Muscle of back (tissue), 10 donors: Measurements from ENCODE around the gene GSS. TPM values are rescaled to one million over a fixed set of nuclear protein-coding genes. Genes with fewer than 3 reads are reported as not detected.

ENCODE experiments used
- polyA plus RNA-seq, 10 donors: library from polyadenylated mRNA; unstranded; fragments of 120-200 nt; gene quantifications; one replicate each; pipeline ENCODE4 v1.2.1, GENCODE V29; 2013; ENCODE audit not compliant: insufficient read length in 10 of 10

The GSS gene
- polyA plus RNA-seq, 10 donors = 22.5 to 34.4 (median 28.2) TPM

Other genes with a start within 250 kb of the GSS start
- 10 to 100 TPM; 21.0 to 33.0 (median 25.9) TPM for gene NCOA6, start 130.2 kb downstream of the GSS start, polyA plus RNA-seq
- 10 to 100 TPM; 10.8 to 26.1 (median 16.2) TPM for gene GGT7, start 83.0 kb downstream of the GSS start, polyA plus RNA-seq
- gene ACSS2, start 79.2 kb downstream of the GSS start, polyA plus RNA-seq = 10 to 100 TPM; 40.4 to 65.1 (median 49.6) TPM
- 100 to 1,000 TPM in 1 of 10 donors, 10 to 100 TPM in 9; 18.4 to 132 (median 74.6) TPM for gene MYH7B, start 62 bp upstream of the GSS start, polyA plus RNA-seq
- gene TRPC4AP, start 137.0 kb upstream of the GSS start, polyA plus RNA-seq = 10 to 100 TPM; 49.4 to 63.2 (median 54.0) TPM
- gene EDEM2, start 191.5 kb upstream of the GSS start, polyA plus RNA-seq = 10 to 100 TPM in 2 of 10 donors, 1 to 10 TPM in 8; 7.7 to 10.2 (median 8.8) TPM
- 10 to 100 TPM; 37.4 to 58.1 (median 46.2) TPM for gene PROCR, start 216.3 kb upstream of the GSS start, polyA plus RNA-seq